OCI-LY1 (cell line): ENCODE results near the gene NRTN.
"Not testable (repeated sequence)": the region's sequence is repeated elsewhere in the genome, so short reads cannot be mapped to it uniquely, and the experiment has no call there.

Experiments used
- H2AFZ ChIP-seq: fragments of 200-600 bp; sonication (generic), shearing (Covaris generic); 2 replicates; pipeline ENCODE4 v1.6.0; 2014; ENCODE audit warnings: antibody characterized with exemption, mild to moderate bottlenecking, low read length
- H3F3A ChIP-seq: fragments of 200-600 bp; sonication (generic), shearing (Covaris generic); 2 replicates; pipeline ENCODE4 v1.6.0; 2014; ENCODE audit warnings: mild to moderate bottlenecking, antibody characterized with exemption, low read length, moderate library complexity; ENCODE audit not compliant: insufficient read depth
- H3K27ac ChIP-seq: fragments of 200-600 bp; sonication (generic); 2 replicates; pipeline ENCODE4 v1.5.1; 2014; ENCODE audit warnings: low read length, mixed run types, mild to moderate bottlenecking, low read depth; ENCODE audit not compliant: poor library complexity, severe bottlenecking
- H3K27me3 ChIP-seq: fragments of 200-600 bp; sonication (generic); 2 replicates; pipeline ENCODE4 v1.6.0; 2014; ENCODE audit warnings: antibody characterized with exemption, mild to moderate bottlenecking, low read length, moderate library complexity; ENCODE audit not compliant: insufficient read depth
- H3K36me3 ChIP-seq: fragments of 200-600 bp; sonication (generic); 2 replicates; pipeline ENCODE4 v1.6.1; 2014; ENCODE audit warnings: mild to moderate bottlenecking, antibody characterized with exemption, low read length, moderate library complexity, mixed read lengths; ENCODE audit not compliant: insufficient read depth
- H3K4me1 ChIP-seq: fragments of 200-600 bp; sonication (generic); 2 replicates; pipeline ENCODE4 v1.5.1; 2014; ENCODE audit warnings: mild to moderate bottlenecking, low read length, moderate library complexity; ENCODE audit not compliant: insufficient read depth, severe bottlenecking
- H3K4me2 ChIP-seq: fragments of 200-600 bp; sonication (generic), shearing (Covaris generic); 2 replicates; pipeline ENCODE4 v1.6.1; 2014; ENCODE audit warnings: low read length
- H3K4me3 ChIP-seq: fragments of 200-600 bp; sonication (generic); 2 replicates; pipeline ENCODE4 v1.5.1; 2014; ENCODE audit warnings: low read length, low read depth, mild to moderate bottlenecking, mixed read lengths; ENCODE audit not compliant: poor library complexity, severe bottlenecking
- H3K79me2 ChIP-seq: fragments of 200-600 bp; shearing (Covaris generic); 2 replicates; pipeline ENCODE4 v1.6.1; 2016; ENCODE audit warnings: mixed run types, low read length, mixed read lengths; ENCODE audit not compliant: insufficient read depth
- H3K9ac ChIP-seq: fragments of 200-600 bp; sonication (generic), shearing (Covaris generic); 2 replicates; pipeline ENCODE4 v1.6.1; 2014; ENCODE audit warnings: mild to moderate bottlenecking, low read length, mixed read lengths
- H3K9me2 ChIP-seq: fragments of 200-600 bp; sonication (generic), shearing (Covaris generic); 2 replicates; pipeline ENCODE4 v1.6.1; 2014; ENCODE audit warnings: low read depth, mild to moderate bottlenecking, low read length, mixed read lengths
- H3K9me3 ChIP-seq: fragments of 200-600 bp; shearing (Covaris generic); 2 replicates; pipeline ENCODE4 v1.6.1; 2014; ENCODE audit warnings: low read length, mixed read lengths
- H4K20me1 ChIP-seq: fragments of 200-600 bp; sonication (generic), shearing (Covaris generic); 2 replicates; pipeline ENCODE4 v1.6.0; 2016; ENCODE audit warnings: mild to moderate bottlenecking, low read length; ENCODE audit not compliant: insufficient read depth
- CTCF ChIP-seq: fragments of 200-600 bp; sonication (generic), shearing (Covaris generic); IDR thresholded peaks from 2 replicates; pipeline ENCODE4 v1.5.1; 2017; ENCODE audit warnings: mild to moderate bottlenecking, antibody characterized with exemption, low read length, moderate library complexity, mixed read lengths
- EZH2 ChIP-seq: fragments of 200-600 bp; sonication (generic), shearing (Covaris generic); IDR thresholded peaks from 2 replicates; pipeline ENCODE4 v1.8.0; 2017; ENCODE audit warnings: borderline replicate concordance, mixed run types, mild to moderate bottlenecking, antibody characterized with exemption, low read length, moderate library complexity, mixed read lengths

The NRTN gene

GRCh38 chr19:5870986-5871394 is 66.1 kb downstream of the NRTN start:
- H3K79me2 ChIP-seq = no peaks in the 10 kb centered on the region
- H3K36me3 ChIP-seq = no peaks in the 10 kb centered on the region
- H3F3A ChIP-seq = no peaks in the 10 kb centered on the region
- no peaks in the 10 kb centered on the region for H3K9me3 ChIP-seq
- no peak overlapping the region for H3K4me2 ChIP-seq
- no peak for TF ChIP-seq EZH2
- TF ChIP-seq CTCF = no peak
- H3K4me1 ChIP-seq = no peaks in the 10 kb centered on the region
- no peak overlapping the region for H3K9ac ChIP-seq
- no peak overlapping the region for H2AFZ ChIP-seq
- H3K27me3 ChIP-seq = 0 out of 2 replicates have a peak, but pooled peaks cover 7% of the 10 kb centered on the region
- no peak overlapping the region for H3K27ac ChIP-seq
- no peaks in the 10 kb centered on the region for H3K9me2 ChIP-seq
- no peaks in the 10 kb centered on the region for H4K20me1 ChIP-seq
- H3K4me3 ChIP-seq = no peak overlapping the region

GRCh38 chr19:5873617-5874199 is 68.8 kb downstream of the NRTN start:
- Histone ChIP-seq H2AFZ (no peak overlapping the region), H3K9me3 (no peaks in the 10 kb centered on the region), H3K4me3 (no peak overlapping the region), H3F3A (no peaks in the 10 kb centered on the region), H3K27ac (no peak overlapping the region), H3K9ac (no peak overlapping the region), H3K27me3 (0 out of 2 replicates have a peak, but pooled peaks cover 6% of the 10 kb centered on the region), H3K4me1 (no peaks in the 10 kb centered on the region), H3K9me2 (no peaks in the 10 kb centered on the region), H4K20me1 (no peaks in the 10 kb centered on the region), H3K79me2 (no peaks in the 10 kb centered on the region), H3K4me2 (no peak overlapping the region), H3K36me3 (no peaks in the 10 kb centered on the region)
- TF ChIP-seq CTCF (no peak), EZH2 (no peak)

- not testable (repeated sequence) for H2AFZ ChIP-seq, H3K79me2 ChIP-seq, H3K27ac ChIP-seq, H3K27me3 ChIP-seq, H3K9me3 ChIP-seq, H3K9me2 ChIP-seq, H3K9ac ChIP-seq, H3K4me3 ChIP-seq, H3K4me2 ChIP-seq, H3K36me3 ChIP-seq, H3F3A ChIP-seq, H4K20me1 ChIP-seq, H3K4me1 ChIP-seq
Measured at GRCh38 chr19:5874496-5874895, 69.6 kb downstream of the NRTN start.

GRCh38 chr19:5877427-5877826 is 72.6 kb downstream of the NRTN start:
- no peaks in the 10 kb centered on the region for H3K79me2 ChIP-seq
- no peaks in the 10 kb centered on the region for H3K9me3 ChIP-seq
- no peak overlapping the region for H3K27ac ChIP-seq
- H3K4me3 ChIP-seq = no peak overlapping the region
- H3K9me2 ChIP-seq = no peaks in the 10 kb centered on the region
- no peak for TF ChIP-seq CTCF
- no peak for TF ChIP-seq EZH2
- H3K27me3 ChIP-seq = 0 out of 2 replicates have a peak, but pooled peaks cover 6% of the 10 kb centered on the region
- H3K4me1 ChIP-seq = no peaks in the 10 kb centered on the region
- no peaks in the 10 kb centered on the region for H4K20me1 ChIP-seq
- no peak overlapping the region for H2AFZ ChIP-seq
- H3K9ac ChIP-seq = no peak overlapping the region
- no peak overlapping the region for H3K4me2 ChIP-seq
- no peaks in the 10 kb centered on the region for H3F3A ChIP-seq
- H3K36me3 ChIP-seq = no peaks in the 10 kb centered on the region
